HG03066 (cell line): Measurements from ENCODE around the gene NUDT3.
"Not testable (repeated sequence)": the region's sequence is repeated elsewhere in the genome, so short reads cannot be mapped to it uniquely, and the experiment has no call there.

Experiments
- ATAC-seq: cut with Tn5 transposase; IDR thresholded peaks from one replicate; pipeline ENCODE4 v1.9.1; 2021; ENCODE audit warnings: low read depth; ENCODE audit not compliant: unreplicated experiment

The NUDT3 gene

DNA sequence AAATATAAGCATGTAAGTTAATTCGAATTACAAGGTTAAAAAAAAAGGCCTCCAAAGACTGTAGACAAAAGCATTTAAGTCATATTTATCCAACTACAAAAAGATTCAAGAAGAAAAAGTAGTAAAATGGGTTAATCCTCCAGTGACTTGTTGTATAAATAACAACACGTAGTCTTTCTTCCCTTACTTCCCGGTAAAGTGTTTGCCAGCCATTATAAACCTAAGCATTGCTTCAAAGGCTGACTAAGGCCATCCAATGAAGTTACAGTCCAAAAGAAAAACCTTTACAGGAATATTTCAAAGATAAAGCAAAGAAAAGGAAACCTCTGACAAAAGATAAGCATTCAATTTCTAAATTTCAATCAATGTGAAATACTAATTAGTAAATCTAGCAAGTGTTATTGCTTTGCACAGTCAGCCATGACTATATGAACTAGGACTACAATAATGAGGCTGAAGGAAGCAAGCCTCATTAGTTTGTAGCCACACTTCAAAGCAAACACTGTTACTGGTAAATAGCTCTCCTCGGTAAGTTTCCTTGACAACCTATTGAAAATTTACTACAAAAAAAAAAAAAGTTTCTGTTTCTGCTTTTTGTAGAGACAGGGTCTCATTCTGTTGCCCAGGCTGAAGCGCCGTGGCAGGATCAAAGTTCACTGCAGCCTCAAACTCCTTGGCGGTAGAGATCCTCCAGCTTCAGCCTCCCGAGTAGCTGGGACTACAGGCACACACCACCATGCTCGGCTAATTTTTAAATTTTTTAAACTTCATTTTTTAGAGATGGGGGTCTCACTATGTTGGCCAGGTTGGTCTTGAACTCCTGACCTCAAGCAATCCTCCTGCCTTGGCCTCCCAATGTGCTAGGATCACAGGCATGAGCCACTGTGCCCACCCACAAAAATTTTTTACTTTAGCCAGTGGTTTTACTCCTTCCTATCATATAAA, 46.0 kb downstream of the NUDT3 start:
- ATAC-seq: no peak

DNA sequence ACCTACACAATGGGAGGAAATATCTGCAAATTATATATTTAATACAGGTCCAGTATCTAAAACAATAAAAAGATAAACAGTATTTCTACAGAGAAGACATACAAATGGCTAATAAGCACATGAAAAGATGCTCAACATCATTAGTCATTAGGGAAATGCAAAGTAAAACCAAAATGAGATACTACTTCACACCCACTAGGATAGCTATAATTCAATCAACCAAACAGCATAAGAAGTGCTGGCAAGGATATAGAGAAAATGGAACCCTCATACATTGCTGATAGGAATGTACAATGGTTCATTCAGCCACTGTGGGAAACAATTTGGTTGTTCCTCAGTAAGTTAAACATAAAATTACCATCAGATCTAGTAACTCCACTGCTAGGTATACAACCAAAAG, 48.7 kb downstream of the NUDT3 start:
- ATAC-seq: no peak

DNA sequence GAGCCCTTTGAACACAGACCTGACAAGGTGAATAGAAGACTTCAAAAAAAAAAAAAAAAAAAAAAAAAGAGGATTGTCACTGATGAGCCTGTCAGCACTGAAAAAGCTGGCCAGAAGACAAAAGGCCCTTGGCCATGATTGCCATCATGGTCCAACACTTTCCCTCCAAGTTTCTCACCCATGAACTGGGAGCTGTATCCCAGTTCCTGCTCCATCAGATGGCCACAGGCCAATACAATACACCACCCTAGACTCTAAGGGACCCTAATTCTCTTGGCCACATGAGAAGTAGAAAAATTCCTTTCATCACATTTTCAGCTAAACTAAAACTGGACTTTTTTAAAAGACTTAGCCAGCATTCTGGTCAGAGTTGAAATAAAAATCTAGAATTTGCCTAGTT, 50.2 kb downstream of the NUDT3 start:
- ATAC-seq: no peak

DNA sequence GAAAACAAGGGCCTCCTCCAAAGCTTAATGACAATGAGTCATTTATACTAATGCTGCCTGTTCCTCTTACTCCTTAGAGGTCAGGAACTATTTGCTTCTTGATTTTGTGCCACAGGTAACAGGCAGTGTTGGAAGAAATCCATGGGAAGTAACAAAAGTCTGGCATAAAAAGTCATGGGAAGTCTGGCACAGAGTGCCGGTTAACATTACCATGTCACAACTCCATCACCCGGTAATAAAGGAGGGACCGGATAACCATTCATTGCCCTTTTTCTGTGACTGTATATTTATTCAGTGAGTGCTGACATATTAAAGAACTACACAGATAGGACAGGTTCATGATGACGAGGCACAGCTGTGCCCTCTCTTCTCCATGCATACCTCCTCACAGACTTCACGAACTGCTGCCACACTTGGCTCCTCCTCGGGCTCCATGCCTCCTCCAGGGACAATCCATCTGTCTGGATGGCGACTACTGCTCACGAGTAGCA, 50.9 kb downstream of the NUDT3 start:
- no peak for ATAC-seq

DNA sequence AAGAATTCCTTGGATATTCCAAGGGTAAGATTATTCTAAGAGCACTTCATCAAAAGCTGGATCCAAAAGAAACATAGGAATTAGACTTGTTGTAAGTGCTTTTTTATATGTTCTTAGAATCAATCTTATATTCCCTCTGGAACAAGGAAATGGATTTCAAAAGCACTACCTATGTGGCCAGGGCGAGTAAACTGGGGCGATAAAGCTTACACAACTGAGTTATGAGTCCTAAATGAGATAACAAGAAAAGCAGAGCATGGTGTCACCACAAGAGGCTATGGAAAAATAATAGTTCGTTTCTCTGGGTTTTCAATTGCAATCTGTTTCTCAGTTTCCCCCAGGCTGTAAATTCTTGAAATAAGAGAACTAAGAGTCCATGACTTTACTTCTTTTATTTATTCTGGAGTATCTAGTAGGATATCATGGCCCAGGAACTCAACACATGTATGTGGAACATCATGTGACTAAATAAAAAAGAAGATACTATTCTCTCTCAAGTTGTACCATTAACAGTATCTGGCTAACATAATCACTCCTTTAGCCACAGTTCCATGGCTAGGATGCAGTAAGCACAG, 51.5 kb downstream of the NUDT3 start:
- no peak for ATAC-seq

DNA sequence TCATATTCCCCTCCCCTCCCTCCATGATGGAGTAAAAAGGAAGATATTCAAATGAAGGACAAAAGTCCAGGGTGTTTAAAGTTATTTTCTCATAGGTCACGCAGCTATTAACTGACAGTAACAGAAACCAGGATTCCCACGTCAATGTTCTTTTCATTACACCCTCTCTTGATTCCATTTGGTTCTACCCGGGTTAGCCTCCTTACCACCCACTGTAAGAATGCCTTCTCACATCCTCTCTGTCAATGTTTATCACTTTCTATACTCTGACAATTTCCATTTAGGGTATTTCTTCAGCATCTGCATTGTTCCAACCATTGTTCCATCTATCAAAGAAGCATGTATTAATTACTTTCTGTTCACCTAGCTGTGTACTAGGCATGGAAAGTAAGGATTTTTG, 52.1 kb downstream of the NUDT3 start:
- ATAC-seq: no peak

DNA sequence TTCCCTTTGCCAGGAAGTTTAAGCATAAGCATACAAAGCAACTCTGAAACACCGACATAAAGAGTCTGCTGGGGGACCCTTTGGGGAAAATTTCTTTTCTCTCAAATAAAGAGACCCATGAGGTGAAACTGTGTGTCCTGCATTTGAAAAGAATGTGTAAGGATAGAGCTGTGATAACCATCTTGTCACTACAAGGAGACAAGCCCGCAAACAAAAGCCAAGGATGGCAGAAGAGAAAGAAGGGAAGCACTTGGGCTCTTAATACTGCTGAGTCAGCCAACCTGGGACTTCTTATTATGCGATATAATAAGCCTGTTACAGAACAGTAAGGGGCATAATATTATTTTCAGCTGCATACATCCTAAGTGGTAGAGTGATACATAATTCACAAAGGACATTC, 52.5 kb downstream of the NUDT3 start:
- no peak for ATAC-seq

DNA sequence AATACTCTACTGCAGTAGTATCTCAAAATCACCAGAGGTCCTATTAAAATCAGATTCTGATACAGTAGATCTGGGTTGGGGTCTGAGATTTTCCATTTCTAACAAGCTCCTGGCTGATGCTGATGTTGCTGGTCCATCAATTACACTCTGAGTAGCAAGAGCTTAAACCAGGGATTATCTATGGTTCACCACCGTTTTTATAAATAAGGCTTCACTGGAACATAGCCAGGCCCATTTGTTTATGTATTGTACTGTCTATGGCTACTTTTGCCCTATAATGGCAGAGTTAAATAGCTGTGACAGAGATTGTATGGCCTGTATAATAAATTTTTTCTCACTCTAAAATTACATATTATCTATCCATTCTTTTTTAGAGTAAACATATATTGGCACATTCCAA, 53.0 kb downstream of the NUDT3 start:
- ATAC-seq: no peak

DNA sequence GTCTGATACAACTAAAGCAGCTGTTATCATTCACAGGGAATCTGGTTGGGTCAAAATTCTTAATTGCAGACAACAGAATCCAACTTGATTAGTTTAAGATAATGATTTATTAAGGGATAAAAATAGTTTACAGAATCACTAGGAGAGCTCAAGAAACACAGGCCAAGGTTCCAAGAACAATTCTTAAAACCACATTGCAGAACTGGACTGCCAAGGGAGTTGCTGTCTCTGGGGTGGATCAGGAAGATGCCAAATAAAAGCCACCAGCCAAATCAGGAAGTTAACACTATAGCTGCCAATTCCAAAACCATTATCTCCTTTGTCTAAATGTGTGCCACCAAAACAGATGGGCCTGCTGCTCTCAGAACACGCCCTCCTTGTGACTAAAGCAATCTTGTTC, 53.7 kb downstream of the NUDT3 start:
- ATAC-seq: no peak

DNA sequence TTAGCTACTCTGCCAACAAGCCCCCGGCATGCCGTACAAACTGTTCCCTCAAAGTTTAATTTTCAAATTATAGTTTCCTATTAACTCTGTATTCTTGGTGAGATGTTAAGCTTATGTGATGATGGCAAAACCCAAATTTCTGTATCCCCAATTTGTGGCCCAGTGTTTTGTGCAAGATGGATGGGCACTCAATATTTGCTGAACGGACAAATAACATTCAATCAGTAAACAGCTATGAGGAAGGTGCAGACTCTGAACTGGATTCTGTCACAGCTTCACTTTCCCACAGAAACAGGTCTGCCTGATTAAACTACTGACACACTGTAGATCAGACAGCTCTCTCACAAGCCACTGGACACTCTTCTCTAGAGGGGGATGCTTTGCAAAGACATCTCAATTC, 54.1 kb downstream of the NUDT3 start:
- ATAC-seq: no peak

DNA sequence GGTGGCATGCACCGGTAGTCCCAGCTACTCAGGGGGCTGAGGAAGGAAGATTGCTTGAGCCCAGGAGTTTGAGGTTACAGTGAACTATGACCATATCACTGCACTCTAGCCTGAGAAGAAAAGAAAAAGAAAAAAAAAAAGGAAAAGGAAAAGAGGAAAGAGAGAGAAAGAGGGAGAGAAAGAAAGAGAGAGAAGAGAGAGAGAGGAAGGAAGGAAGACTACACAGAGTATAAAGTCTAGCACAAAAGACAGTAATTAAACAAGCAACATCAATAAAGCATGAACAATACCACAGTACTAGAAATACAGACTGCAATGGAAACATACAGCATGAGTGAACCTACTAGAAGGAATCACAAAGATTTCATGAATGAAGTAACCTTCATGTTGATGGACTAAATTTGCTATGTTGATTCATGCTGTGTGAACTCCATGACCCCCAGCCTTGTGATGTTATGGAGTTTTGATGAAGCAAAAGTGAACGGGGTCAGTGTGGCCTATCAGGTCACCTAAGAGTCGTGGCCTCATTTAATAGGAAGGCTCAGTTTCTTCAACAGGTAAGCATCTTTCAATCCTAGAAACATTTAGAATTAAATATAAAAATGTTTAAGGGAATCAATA, 57.6 kb downstream of the NUDT3 start:
- ATAC-seq: no peak

DNA sequence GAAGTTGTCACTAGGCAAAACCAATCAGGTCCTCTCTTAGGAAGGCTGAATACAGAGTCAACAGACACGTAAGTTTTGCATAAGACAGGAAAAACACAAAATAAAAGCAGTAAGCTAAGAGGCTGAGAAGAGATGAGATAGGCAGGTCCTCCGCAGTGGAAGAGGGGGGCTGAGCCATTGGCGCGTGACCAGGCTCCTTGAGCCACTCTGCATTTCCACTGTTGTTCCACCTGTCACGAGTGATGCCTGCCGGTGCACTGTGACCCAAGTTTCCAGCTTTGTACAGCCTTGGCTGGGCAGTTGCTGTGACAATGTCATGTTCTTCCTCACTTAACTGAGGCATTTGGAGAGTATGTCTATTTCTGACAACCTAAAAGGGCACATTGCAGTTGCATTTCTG, 58.6 kb downstream of the NUDT3 start:
- no peak for ATAC-seq

DNA sequence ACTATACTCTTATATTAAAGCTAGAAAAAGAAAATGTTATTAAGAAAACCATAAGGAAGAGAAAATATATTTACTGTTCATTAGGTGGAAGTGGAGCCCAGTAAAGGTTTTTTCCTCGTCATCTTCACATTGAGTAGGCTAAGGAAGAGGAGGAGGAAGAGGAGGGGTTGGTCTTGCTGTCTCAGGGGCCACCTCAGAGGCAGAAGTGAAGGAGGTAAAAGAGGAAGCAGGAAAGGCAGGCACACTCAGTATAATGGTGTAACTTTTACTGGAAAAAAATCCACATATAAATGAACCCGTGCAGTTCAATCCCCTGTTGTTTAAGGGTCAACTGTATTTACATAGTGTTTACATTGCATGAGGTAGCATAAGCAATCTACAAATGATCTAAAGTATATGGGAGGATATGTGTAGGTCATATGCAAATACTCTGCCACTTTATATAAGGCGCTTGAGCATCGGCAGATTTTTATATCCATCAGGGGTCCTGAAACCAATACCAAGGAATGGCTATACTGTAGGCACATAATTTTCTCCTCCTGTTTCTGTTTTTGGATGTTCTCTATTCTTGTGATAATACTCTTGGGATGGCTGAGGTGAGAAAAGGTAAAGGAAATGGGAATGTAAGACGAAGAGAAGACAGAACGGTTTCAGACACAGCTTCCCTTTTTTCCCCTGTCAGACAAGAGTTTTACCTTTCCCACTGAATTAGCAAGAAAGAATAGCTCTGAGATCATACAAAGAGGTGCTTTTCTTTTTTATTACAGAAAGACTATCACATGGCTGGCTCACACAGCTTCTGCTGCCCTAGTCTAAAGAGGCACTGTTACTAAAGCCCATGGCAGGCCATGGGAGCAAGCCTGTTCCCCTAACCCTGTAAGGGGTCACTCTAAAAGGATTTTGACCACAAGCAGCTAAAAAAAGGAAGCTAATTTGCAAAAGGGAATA, 59.9 kb downstream of the NUDT3 start:
- no peak for ATAC-seq

DNA sequence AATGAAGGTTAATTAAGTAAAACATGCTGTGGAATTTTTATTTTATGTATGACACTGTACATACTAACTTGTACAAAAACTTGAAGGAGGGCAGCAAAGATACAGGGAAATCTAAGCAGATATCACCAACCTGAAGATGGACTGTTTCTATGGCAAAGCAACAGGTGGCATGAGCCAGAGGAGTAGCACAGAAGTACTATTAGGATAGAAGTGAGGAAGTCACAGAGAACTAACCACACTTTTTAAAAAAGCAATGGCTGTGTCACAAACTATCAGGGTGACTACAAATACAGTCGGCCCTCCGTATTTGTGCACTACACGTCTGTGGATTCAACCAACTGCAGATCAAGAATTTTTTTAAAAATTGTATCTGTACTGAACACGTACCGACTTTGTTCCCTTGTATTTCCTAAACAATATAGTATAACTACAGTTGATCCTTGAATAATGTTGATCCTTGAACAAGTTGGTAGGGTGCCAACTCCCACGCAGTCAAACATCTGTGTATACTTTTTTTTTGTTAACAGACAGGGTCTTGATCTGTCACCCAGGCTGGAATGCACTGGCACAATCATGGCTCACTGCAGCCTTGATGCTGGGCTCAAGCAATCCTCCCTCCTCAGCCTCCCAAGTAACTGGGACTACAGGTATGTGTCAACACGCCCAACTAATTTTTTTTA, 61.0 kb downstream of the NUDT3 start:
- no peak for ATAC-seq

DNA sequence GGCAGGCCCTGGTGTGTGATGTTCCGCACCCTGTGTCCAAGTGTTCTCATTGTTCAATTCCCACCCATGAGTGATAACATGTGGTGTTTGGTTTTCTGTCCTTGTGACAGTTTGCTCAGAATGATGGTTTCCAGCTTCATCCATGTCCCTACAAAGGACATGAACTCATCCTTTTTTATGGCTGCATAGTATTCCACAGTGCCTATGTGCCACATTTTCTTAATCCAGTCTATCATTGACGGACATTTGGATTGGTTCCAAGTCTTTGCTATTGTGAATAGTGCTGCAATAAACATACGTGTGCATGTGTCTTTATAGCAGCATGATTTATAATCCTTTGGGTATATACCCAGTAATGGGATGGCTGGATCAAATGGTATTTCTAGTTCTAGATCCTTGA, 62.7 kb downstream of the NUDT3 start:
- ATAC-seq: not testable (repeated sequence)

DNA sequence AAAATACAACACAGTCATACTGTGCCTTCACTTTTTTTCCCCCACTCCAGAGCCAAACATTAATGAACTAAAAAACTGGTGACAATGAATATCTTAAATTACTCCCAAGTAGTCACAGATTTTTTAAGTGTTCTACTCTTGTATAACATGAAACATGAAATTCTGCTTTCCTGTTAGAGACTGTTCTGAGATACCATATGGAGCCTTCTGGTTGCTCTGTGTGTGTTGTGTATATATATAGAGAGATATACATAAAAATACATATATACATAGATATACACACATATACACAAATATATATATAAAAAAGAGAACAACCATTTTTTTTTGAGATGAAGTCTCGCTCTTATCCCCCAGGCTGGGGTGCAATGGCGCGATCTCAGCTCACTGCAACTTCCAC, 63.5 kb downstream of the NUDT3 start:
- no peak for ATAC-seq

DNA sequence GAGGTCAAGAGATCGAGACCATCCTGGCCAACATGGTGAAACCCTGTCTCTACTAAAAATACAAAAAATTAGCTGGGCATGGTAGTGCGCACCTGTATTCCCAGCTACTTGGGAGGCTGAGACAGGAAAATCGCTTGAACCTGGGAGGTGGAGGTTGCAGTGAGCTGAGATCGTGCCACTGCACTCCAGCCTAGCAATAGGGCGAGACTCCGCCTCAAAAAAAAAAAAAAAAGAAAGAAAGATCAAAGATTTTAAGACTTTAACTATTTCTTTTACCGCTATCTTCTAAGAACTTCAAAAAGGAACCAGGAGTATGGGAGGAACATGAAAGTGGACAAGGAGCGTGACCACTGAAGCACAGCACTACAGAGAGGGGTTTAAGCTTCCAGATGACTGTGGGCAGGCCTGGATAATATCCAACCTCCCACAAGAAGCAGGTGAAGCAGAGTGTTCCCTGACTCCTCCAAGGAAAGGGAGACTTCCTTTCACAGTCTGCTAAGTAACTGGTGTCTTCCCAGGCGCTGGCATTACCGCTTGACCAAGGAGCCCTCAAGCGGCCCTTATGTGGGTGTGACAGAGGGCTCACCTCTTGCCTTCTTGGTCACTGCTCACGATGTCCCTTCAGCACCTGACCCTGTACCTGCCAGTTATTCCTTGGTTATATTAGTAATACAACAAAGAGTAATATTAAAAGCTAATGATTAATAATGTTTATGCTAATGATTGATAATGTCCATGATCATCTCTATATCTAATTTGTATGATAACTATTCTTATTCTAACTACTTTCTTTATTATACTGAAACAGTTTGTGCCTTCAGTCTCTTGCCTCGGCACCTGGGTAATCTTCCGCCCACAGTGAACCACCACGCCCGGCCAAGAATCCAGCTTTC, 64.9 kb downstream of the NUDT3 start:
- ATAC-seq: not testable (repeated sequence)

DNA sequence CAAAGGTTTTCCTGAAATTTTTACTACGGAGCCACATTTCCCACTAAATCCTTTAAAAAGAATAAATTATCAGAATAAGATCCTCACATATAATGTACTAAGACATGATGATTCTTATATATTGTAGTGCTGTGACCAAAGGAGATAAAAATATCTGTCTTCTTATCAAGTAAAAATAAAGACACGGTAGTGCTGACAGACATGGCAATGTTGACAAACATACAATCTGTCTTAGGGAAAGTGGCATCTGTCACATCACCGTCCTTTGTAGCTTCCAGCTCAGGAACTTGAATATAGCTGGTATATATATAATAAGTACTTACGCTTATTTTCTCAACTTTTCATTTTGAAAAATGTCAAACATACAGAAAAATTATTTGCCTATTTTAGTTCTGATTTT, 66.8 kb downstream of the NUDT3 start:
- no peak for ATAC-seq
